ENCODE results near the gene IMMP2L. TPM values are rescaled to one million over a fixed set of nuclear protein-coding genes. Genes with fewer than 3 reads are reported as not detected.

Gene IMMP2L
- total and polyA plus RNA-seq, 2 of the 8 experiments (the other 6 are each of a cell fraction or from before 2014, with no cell fraction given), result 2.3 to 10.1 TPM

DNA sequence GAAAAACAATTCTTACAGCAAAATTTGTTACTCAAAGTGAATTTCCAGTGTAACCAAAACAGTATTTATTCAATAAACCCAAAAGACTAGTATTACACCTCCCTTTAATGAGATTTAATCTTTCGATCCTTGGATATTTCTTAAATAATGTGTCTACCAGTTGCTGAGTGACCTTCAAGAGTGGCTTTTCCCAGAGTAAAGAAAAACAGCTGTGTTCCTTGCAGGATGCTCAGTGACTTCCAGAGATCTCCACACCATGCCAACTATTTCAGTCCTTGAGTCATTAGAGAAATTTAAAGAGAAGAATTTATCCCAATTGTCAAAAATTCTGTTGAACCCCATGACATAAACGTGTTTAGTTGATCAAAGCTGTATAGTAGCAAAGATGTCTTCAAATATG, 44.0 kb downstream of the IMMP2L start:
- Histone ChIP-seq H3K23me2 (ENCODE audit: low read depth, low read length) (no peaks in the 10 kb centered on the region), H3K36me3 (ENCODE audit: control insufficient read depth in 2 of 4, insufficient read depth in 4 of 4, low read length in 3 of 4) (no peaks in the 10 kb centered on the region; a peak in 1 of 8 replicates), H3K4me1 (replicated peaks in 1 of 4; ENCODE audit: control insufficient read depth in 3 of 4, insufficient read depth in 4 of 4, low read length in 3 of 4) (no peaks in the 10 kb centered on the region), H2AK5ac (ENCODE audit: low read depth, low read length) (no peak overlapping the region), H2BK120ac (replicated peaks; ENCODE audit: low read depth, low read length) (no peak overlapping the region), H3K27ac (ENCODE audit: low read depth, low read length) (no peak overlapping the region), H3K27me3 (replicated peaks in 1 of 4; ENCODE audit: control insufficient read depth in 3 of 4, extremely low read depth in 1 of 4, insufficient read depth in 3 of 4, low read length in 3 of 4) (no peaks in the 10 kb centered on the region), H3K9me3 (ENCODE audit: insufficient read depth in 2 of 2, low read depth in 1 of 2, low read length in 1 of 2) (no peaks in the 10 kb centered on the region), H3K56ac (replicated peaks; ENCODE audit: insufficient read length, low read depth, low read length) (no peak overlapping the region), H2BK15ac (ENCODE audit: low read length) (no peak overlapping the region), H3K14ac (ENCODE audit: insufficient read length) (no peak overlapping the region), H3K23ac (ENCODE audit: insufficient read length) (no peak overlapping the region), H2BK5ac (ENCODE audit: low read depth, low read length) (no peak overlapping the region), H3K4me2 (ENCODE audit: insufficient read depth in 1 of 2, low read depth in 2 of 2, low read length in 2 of 2) (no peak overlapping the region), H2BK12ac (ENCODE audit: low read depth, low read length) (no peak overlapping the region), H3K18ac (ENCODE audit: extremely low read depth, low read length) (no peak overlapping the region), H3K4ac (replicated peaks; ENCODE audit: insufficient read length, low read depth, low read length) (no peak overlapping the region), H4K8ac (ENCODE audit: extremely low read depth, insufficient read depth, low read length) (no peak overlapping the region), H2AFZ (ENCODE audit: low read length) (no peak overlapping the region), H3K79me2 (ENCODE audit: control insufficient read depth in 1 of 2, insufficient read depth in 2 of 2, low read length in 2 of 2) (no peaks in the 10 kb centered on the region), H4K5ac (ENCODE audit: insufficient read length, low read depth, low read length) (no peak overlapping the region), H3K79me1 (ENCODE audit: low read depth, low read length) (no peaks in the 10 kb centered on the region), H3K9ac (replicated peaks in 1 of 4; ENCODE audit: extremely low read depth in 1 of 4, low read depth in 3 of 4, low read length in 3 of 4) (no peak overlapping the region), H2BK20ac (ENCODE audit: low read length) (no peak overlapping the region), H3K4me3 (ENCODE audit: extremely low read depth in 1 of 4, insufficient read depth in 2 of 4, low read depth in 3 of 4, low read length in 4 of 4) (no peak overlapping the region), H4K91ac (replicated peaks; ENCODE audit: insufficient read length, low read length) (no peak overlapping the region), H4K20me1 (replicated peaks in 1 of 2; ENCODE audit: control insufficient read depth in 1 of 2, insufficient read depth in 2 of 2, low read length in 2 of 2) (no peaks in the 10 kb centered on the region)
- WGBS, 2 experiments (ENCODE audit: extremely low coverage in 1 of 2, insufficient coverage in 1 of 2, insufficient read length in 1 of 2, insufficient replicate concordance in 2 of 2, low coverage in 1 of 2, low lambda C conversion rate in 2 of 2, missing lambda C conversion rate in 1 of 2), result 86% methylated on average over 2 of the region's 2 CpGs; no CpG with 5 or more reads in 1 of the 2 experiments
- no peak for FAIRE-seq
- POLR2A ChIA-PET (ENCODE audit: partially characterized antibody), result no interaction called here
- DNase-seq (ENCODE audit: low read depth in 1 of 2, low spot score in 2 of 2), result no peak
- TF ChIP-seq CHD1 (IDR thresholded peaks at IDR 0.05; ENCODE audit: low read depth, low read length) (no peak), SIN3A (conservative IDR thresholded peaks at IDR 0.05 in 1 of 2, IDR thresholded peaks at IDR 0.05 in 1 of 2; ENCODE audit: low read depth in 1 of 2, low read length in 2 of 2) (no peak), POLR2AphosphoS5 (IDR thresholded peaks at IDR 0.05; ENCODE audit: low read depth, low read length) (no peak), CBX5 (IDR thresholded peaks at IDR 0.05; ENCODE audit: low read depth, low read length) (no peak), RAD21 (IDR thresholded peaks at IDR 0.05 in 1 of 2, conservative IDR thresholded peaks at IDR 0.05 in 1 of 2; ENCODE audit: low read depth in 2 of 2, low read length in 2 of 2) (no peak), TCF12 (IDR thresholded peaks at IDR 0.05; ENCODE audit: low read depth, low read length) (no peak), RFX5 (IDR thresholded peaks at IDR 0.05; ENCODE audit: borderline replicate concordance, low read depth, low read length) (no peak)
- TF ChIP-seq, protein P1, sequence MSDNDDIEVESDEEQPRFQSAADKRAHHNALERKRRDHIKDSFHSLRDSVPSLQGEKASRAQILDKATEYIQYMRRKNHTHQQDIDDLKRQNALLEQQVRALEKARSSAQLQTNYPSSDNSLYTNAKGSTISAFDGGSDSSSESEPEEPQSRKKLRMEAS (IDR thresholded peaks at IDR 0.05), result no peak
- CTCF ChIA-PET (ENCODE audit: partially characterized antibody), result no interaction called here

Measured in H1 (cell line).